K562 (cell line): ENCODE data around the gene SLC30A3.

Experiments
- DIDO1 ChIP-seq: fragments of 450-650 bp; IDR thresholded peaks from 2 replicates; pipeline ENCODE4 v1.6.1; 2016; ENCODE audit warnings: low read depth, missing biosample characterization, missing genetic modification characterization
- FOXA1 ChIP-seq: fragments of 450-650 bp; IDR thresholded peaks from 2 replicates; pipeline ENCODE4 v1.6.1; 2016; ENCODE audit warnings: mild to moderate bottlenecking, borderline replicate concordance
- KAT7 ChIP-seq: sonication (generic); formaldehyde crosslinking; IDR thresholded peaks from 2 replicates; pipeline ENCODE4 v1.8.0; 2022; ENCODE audit warnings: missing genetic modification reagents, mild to moderate bottlenecking, borderline replicate concordance
- MXD1 ChIP-seq: fragments of 250-450 bp; sonication (Bioruptor Pico); IDR thresholded peaks from 2 replicates; pipeline ENCODE4 v1.8.0; 2021; ENCODE audit warnings: borderline replicate concordance, mild to moderate bottlenecking, moderate library complexity; ENCODE audit not compliant: poor library complexity, severe bottlenecking
- REST ChIP-seq, 2 experiments: fragments of 450-650 bp; formaldehyde crosslinking in 1 of 2; IDR thresholded peaks; 2 replicates each; pipeline versions ENCODE4 v1.4.0 to v1.6.1; 2014 to 2020; ENCODE audit warnings: mild to moderate bottlenecking in 2 of 2, borderline replicate concordance in 1 of 2, low read depth in 1 of 2
- SPI1 ChIP-seq: IDR thresholded peaks from 2 replicates; pipeline ENCODE4 v1.6.1; 2011; ENCODE audit warnings: low read depth, low read length, control low read depth, borderline replicate concordance
- SRF ChIP-seq, 2 experiments: fragments of 250-450, 450-650 bp in 1 of 2; sonication (Bioruptor Pico) in 1 of 2; sonication (generic) in 1 of 2; formaldehyde crosslinking; IDR thresholded peaks; 2 replicates each; pipeline versions ENCODE4 v1.5.0 to v1.5.1; 2020 to 2022; ENCODE audit warnings: mild to moderate bottlenecking in 1 of 2, missing genetic modification reagents in 1 of 2
- ZKSCAN8 ChIP-seq: fragments of 200-800 bp; sonication (Bioruptor generic); IDR thresholded peaks from 2 replicates; pipeline ENCODE4 v1.6.1; 2016; ENCODE audit warnings: missing genetic modification characterization, missing compliant biosample characterization
- ZNF384 ChIP-seq: IDR thresholded peaks from 2 replicates; pipeline ENCODE4 v1.6.1; 2012; ENCODE audit warnings: low read depth, low read length, improper control_type of control experiment
- TF ChIP-seq, protein P1 (sequence below): fragments of 450-650 bp; formaldehyde crosslinking; IDR thresholded peaks from 2 replicates; pipeline ENCODE4 v1.4.0; 2020; ENCODE audit warnings: mild to moderate bottlenecking, moderate library complexity
- TF ChIP-seq, protein P2 (sequence below): fragments of 250-450 bp; sonication (Bioruptor Pico); IDR thresholded peaks from 2 replicates; pipeline ENCODE4 v1.8.0; 2021; ENCODE audit warnings: moderate library complexity, mild to moderate bottlenecking, inconsistent platforms

DNA sequence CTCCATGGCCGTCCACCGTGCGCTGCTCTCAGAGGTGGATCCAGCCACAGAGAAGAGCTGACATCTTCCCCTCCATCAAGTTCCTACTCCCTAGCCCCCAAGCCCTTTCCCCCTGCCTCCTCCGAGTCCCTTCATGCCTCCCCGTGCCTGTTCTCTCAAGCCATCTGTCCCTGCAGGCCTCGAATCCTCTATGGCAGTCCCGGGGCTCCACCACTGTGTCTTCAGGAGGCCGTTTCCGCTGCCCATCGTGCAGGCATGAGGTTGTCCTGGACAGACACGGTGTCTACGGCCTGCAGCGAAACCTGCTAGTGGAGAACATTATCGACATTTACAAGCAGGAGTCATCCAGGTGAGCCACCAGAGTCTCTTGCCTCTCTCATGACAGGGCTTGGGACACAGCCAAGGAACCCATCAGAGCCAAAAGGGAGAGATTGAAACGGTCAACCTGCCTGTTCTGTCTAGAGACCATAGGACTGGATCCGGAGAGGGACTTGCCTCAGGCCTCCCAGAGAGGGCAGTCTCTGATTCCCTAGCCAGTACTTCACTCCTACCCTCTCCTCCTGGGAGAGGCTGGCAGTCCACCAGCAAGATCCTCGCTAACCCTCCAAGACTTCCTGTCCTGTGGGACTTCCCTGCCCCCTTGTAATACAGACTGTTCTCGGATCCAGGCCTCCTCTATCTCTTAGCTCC, 35.7 kb upstream of the SLC30A3 start:
- TF ChIP-seq ZNF384 (no peak), SPI1 (no peak), MXD1 (CRISPR knock-in tag) (no peak), ZKSCAN8 (CRISPR knock-in tag) (no peak), KAT7 (no peak), SRF (CRISPR knock-in tag; IDR thresholded peaks at IDR 0.05) (no peak), REST (IDR thresholded peaks at IDR 0.05; ENCODE audit: borderline replicate concordance) (no peak), REST (CRISPR knock-in tag; IDR thresholded peaks at IDR 0.05; ENCODE audit: low read depth) (no peak), DIDO1 (tag) (no peak), FOXA1 (no peak)
- TF ChIP-seq, protein P1, sequence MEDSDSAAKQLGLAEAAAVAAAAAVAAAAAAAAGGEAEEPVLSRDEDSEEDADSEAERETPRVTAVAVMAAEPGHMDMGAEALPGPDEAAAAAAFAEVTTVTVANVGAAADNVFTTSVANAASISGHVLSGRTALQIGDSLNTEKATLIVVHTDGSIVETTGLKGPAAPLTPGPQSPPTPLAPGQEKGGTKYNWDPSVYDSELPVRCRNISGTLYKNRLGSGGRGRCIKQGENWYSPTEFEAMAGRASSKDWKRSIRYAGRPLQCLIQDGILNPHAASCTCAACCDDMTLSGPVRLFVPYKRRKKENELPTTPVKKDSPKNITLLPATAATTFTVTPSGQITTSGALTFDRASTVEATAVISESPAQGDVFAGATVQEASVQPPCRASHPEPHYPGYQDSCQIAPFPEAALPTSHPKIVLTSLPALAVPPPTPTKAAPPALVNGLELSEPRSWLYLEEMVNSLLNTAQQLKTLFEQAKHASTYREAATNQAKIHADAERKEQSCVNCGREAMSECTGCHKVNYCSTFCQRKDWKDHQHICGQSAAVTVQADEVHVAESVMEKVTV (CRISPR knock-in tag) = no peak
- TF ChIP-seq, protein P2, sequence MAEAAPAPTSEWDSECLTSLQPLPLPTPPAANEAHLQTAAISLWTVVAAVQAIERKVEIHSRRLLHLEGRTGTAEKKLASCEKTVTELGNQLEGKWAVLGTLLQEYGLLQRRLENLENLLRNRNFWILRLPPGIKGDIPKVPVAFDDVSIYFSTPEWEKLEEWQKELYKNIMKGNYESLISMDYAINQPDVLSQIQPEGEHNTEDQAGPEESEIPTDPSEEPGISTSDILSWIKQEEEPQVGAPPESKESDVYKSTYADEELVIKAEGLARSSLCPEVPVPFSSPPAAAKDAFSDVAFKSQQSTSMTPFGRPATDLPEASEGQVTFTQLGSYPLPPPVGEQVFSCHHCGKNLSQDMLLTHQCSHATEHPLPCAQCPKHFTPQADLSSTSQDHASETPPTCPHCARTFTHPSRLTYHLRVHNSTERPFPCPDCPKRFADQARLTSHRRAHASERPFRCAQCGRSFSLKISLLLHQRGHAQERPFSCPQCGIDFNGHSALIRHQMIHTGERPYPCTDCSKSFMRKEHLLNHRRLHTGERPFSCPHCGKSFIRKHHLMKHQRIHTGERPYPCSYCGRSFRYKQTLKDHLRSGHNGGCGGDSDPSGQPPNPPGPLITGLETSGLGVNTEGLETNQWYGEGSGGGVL = no peak
